Keratinocyte (primary cell): ENCODE results near the gene OASL. TPM values are rescaled to one million over a fixed set of nuclear protein-coding genes. Genes with fewer than 3 reads are reported as not detected.

Experiments
- DNase-seq: peaks from one replicate; pipeline ENCODE4 v3.0.0-alpha.2; 2011; ENCODE audit warnings: low read depth, missing footprints, low spot score
- FAIRE-seq: peaks from 2 replicates; lab custom pipeline; 2011; peaks lifted over from hg19 to GRCh38; lab: Jason Lieb, UNC
- H2AFZ ChIP-seq: 2 replicates; pipeline ENCODE4 v1.6.0; 2012; ENCODE audit warnings: low read length, control low read depth, inconsistent platforms; ENCODE audit not compliant: control insufficient read depth
- H3K27ac ChIP-seq: 2 replicates; pipeline ENCODE4 v1.5.1; 2011; ENCODE audit warnings: low read length; ENCODE audit not compliant: control insufficient read depth, insufficient read depth
- H3K27me3 ChIP-seq: 3 replicates; pipeline ENCODE4 v1.6.0; 2011; ENCODE audit warnings: low read length; ENCODE audit not compliant: control insufficient read depth, insufficient read depth; ENCODE audit errors: extremely low read depth
- H3K36me3 ChIP-seq, 2 experiments: 2 replicates in 1 of 2; 3 replicates in 1 of 2; pipeline ENCODE4 v1.5.1; 2011; ENCODE audit warnings: low read length in 2 of 2, mild to moderate bottlenecking in 1 of 2; ENCODE audit not compliant: control insufficient read depth in 2 of 2, insufficient read depth in 2 of 2; ENCODE audit errors: extremely low read depth in 1 of 2
- H3K4me1 ChIP-seq: 3 replicates; pipeline ENCODE4 v1.5.1; 2011; ENCODE audit warnings: low read length; ENCODE audit not compliant: control insufficient read depth, insufficient read depth; ENCODE audit errors: extremely low read depth
- H3K4me2 ChIP-seq: 3 replicates; pipeline ENCODE4 v1.6.0; 2011; ENCODE audit warnings: low read depth, low read length; ENCODE audit not compliant: control insufficient read depth, insufficient read depth; ENCODE audit errors: extremely low read depth
- H3K4me3 ChIP-seq, 3 experiments: fragments of 200-600 bp in 1 of 3; sonication (generic) in 1 of 3; 2 replicates in 2 of 3; 3 replicates in 1 of 3; pipeline ENCODE4 v1.5.1; 2011 to 2016; ENCODE audit warnings: low read length in 3 of 3, mild to moderate bottlenecking in 3 of 3, control low read depth in 2 of 3, inconsistent platforms in 1 of 3, low read depth in 1 of 3, mixed read lengths in 1 of 3, mixed run types in 1 of 3, moderate library complexity in 1 of 3; ENCODE audit not compliant: control insufficient read depth in 2 of 3, insufficient read depth in 2 of 3; ENCODE audit errors: extremely low read depth in 1 of 3
- H3K79me2 ChIP-seq: 2 replicates; pipeline ENCODE4 v1.6.0; 2012; ENCODE audit warnings: low read length; ENCODE audit not compliant: control insufficient read depth, insufficient read depth
- H3K9ac ChIP-seq: 3 replicates; pipeline ENCODE4 v1.6.0; 2011; ENCODE audit warnings: low read length; ENCODE audit not compliant: control insufficient read depth, insufficient read depth; ENCODE audit errors: extremely low read depth
- H3K9me1 ChIP-seq: 3 replicates; pipeline ENCODE4 v1.6.0; 2011; ENCODE audit warnings: low read length; ENCODE audit not compliant: control insufficient read depth, insufficient read depth; ENCODE audit errors: extremely low read depth
- H3K9me3 ChIP-seq: 2 replicates; pipeline ENCODE4 v1.5.1; 2012; ENCODE audit warnings: low read depth, low read length; ENCODE audit not compliant: control insufficient read depth
- H4K20me1 ChIP-seq: 3 replicates; pipeline ENCODE4 v1.6.0; 2011; ENCODE audit warnings: low read length; ENCODE audit not compliant: control insufficient read depth, insufficient read depth; ENCODE audit errors: extremely low read depth
- EZH2 ChIP-seq: IDR thresholded peaks from one replicate; pipeline ENCODE4 v1.6.1; 2012; ENCODE audit warnings: inconsistent platforms, mild to moderate bottlenecking, low read length, moderate library complexity
- dilution Hi-C: fragments of 300-500 bp; cut with MboI; formaldehyde crosslinking; loops from one replicate; pipeline ENCODE4 v1.7.0; 2020; ENCODE audit warnings: low sequenced_read_pairs; ENCODE audit not compliant: extremely low pct_ligation_motif_present
- polyA plus RNA-seq, 5 experiments: library from polyadenylated mRNA; depleted of rRNA in 3 of 5; stranded (reverse) in 3 of 5; stranded (forward) in 1 of 5; unstranded in 1 of 5; fragments of >200 nt; gene quantifications; 1 replicate in 1 of 5; 2 replicates in 3 of 5; 3 replicates in 1 of 5; pipeline versions ENCODE4 v1.2.1 to v1.2.3, GENCODE V29; 2011 to 2012; ENCODE audit warnings: missing spikeins in 2 of 5, low read depth in 1 of 5, low replicate concordance in 1 of 5
- TF ChIP-seq, protein P1 (sequence below), 3 experiments: IDR thresholded peaks in 1 of 3; conservative IDR thresholded peaks in 1 of 3; optimal IDR thresholded peaks in 1 of 3; 2 replicates in 2 of 3; 3 replicates in 1 of 3; pipeline versions ENCODE3 to v1.5.1; 2011; ENCODE audit warnings: low read length in 3 of 3, mild to moderate bottlenecking in 3 of 3, moderate library complexity in 2 of 3, control low read depth in 1 of 3, inconsistent platforms in 1 of 3; ENCODE audit not compliant: insufficient read depth in 2 of 3; ENCODE audit errors: extremely low read depth in 1 of 3

OASL gene
- polyA plus RNA-seq, 1 donor (not counting 4 experiments of a cell fraction or from before 2014, with no cell fraction given) = 3.6 TPM

DNA sequence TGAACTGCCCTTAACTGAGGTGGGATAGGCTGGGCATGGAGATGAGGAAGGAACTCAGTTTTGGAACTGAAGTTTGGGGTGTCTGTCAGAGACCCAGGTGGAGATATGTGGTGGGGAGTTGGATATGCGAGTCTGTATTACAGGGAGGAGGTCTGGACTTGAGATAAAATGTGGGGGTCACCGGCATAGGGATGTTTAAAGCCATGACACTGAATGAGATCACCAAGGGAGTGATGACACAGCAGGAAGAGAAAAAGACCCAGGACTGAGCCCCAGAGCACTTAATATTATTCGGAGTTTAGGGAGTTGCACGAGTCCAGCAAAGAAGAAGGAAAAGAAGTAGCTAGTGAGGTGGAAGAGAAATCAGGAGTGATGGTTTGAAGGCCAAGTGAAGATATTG lies 4.0 kb upstream of the OASL start:
- H3K9me1 ChIP-seq = no peaks in the 10 kb centered on the region
- peaks cover 6% of the 10 kb centered on the region for H3K4me1 ChIP-seq
- FAIRE-seq (no peak), DNase-seq (no peak)
- H3K27ac ChIP-seq = no peak overlapping the region
- H3K27me3 ChIP-seq = peaks cover 3% of the 10 kb centered on the region
- no peaks in the 10 kb centered on the region for H3K9me3 ChIP-seq
- no peaks in the 10 kb centered on the region for H3K79me2 ChIP-seq
- H4K20me1 ChIP-seq = no peaks in the 10 kb centered on the region
- TF ChIP-seq, protein P1, sequence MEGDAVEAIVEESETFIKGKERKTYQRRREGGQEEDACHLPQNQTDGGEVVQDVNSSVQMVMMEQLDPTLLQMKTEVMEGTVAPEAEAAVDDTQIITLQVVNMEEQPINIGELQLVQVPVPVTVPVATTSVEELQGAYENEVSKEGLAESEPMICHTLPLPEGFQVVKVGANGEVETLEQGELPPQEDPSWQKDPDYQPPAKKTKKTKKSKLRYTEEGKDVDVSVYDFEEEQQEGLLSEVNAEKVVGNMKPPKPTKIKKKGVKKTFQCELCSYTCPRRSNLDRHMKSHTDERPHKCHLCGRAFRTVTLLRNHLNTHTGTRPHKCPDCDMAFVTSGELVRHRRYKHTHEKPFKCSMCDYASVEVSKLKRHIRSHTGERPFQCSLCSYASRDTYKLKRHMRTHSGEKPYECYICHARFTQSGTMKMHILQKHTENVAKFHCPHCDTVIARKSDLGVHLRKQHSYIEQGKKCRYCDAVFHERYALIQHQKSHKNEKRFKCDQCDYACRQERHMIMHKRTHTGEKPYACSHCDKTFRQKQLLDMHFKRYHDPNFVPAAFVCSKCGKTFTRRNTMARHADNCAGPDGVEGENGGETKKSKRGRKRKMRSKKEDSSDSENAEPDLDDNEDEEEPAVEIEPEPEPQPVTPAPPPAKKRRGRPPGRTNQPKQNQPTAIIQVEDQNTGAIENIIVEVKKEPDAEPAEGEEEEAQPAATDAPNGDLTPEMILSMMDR (optimal IDR thresholded peaks at IDR 0.05 in 1 of 3, IDR thresholded peaks at IDR 0.05 in 1 of 3, conservative IDR thresholded peaks at IDR 0.05 in 1 of 3; ENCODE audit: extremely low read depth in 1 of 3, insufficient read depth in 2 of 3, low read length in 3 of 3) = no peak
- no peak for TF ChIP-seq EZH2
- no peak overlapping the region for H3K9ac ChIP-seq
- H3K36me3 ChIP-seq = no peaks in the 10 kb centered on the region
- H3K4me2 ChIP-seq = no peak overlapping the region
- dilution Hi-C loops = no loop called here
- H2AFZ ChIP-seq = no peak overlapping the region
- no peak overlapping the region for H3K4me3 ChIP-seq

DNA sequence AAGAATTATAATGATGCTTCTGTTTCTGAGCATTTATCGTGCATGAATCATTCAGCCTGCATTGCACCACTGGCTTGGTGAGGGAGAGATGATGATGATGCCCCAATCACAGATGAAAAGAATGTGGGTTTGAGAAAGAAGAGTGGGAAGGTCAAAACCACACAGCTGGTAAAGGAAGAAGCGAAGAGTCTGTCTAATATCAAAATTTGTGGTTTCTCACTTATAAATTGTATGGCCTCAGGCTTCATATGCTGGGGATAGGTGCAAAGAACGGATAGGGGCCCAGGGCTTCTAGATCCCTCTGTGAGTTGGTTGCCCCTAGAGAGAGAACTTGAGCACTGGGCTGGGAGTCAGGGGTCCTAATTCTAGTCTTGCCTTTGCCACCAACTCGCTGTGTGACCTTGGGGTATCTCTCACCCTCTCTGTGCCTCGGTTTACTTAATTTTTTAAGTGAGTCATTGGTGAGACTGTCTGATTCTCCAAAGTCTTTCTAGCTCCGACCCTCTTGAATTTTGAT lies 2.2 kb downstream of the OASL start:
- Histone ChIP-seq H3K9me1 (no peaks in the 10 kb centered on the region), H3K9ac (no peak overlapping the region), H4K20me1 (no peaks in the 10 kb centered on the region), H3K27ac (no peak overlapping the region), H3K4me1 (peaks cover 24% of the 10 kb centered on the region), H2AFZ (no peak overlapping the region), H3K9me3 (no peaks in the 10 kb centered on the region), H3K79me2 (no peaks in the 10 kb centered on the region), H3K4me3 (no peak overlapping the region), H3K36me3 (no peaks in the 10 kb centered on the region), H3K27me3 (no peaks in the 10 kb centered on the region), H3K4me2 (no peak overlapping the region)
- DNase-seq (no peak), FAIRE-seq (peak; percentile 93)
- no peak for TF ChIP-seq EZH2
- TF ChIP-seq, protein P1 (optimal IDR thresholded peaks at IDR 0.05 in 1 of 3, IDR thresholded peaks at IDR 0.05 in 1 of 3, conservative IDR thresholded peaks at IDR 0.05 in 1 of 3; ENCODE audit: extremely low read depth in 1 of 3, insufficient read depth in 2 of 3, low read length in 3 of 3) = no peak
- dilution Hi-C loops = no loop called here
